Skin epidermis (tissue), 12 donors: ENCODE results near the gene SH2D7.
A peak's percentile ranks its signal among the peaks of the same experiment; 100 is the strongest.
"Not testable (repeated sequence)": the region's sequence is repeated elsewhere in the genome, so short reads cannot be mapped to it uniquely, and the experiment has no call there.

ENCODE experiments used
- H3K27ac ChIP-seq, 21 experiments: fragments of 200-600 bp; sonication (generic) in 11 of 21; one replicate each; pipeline ENCODE4 v1.5.0; 2020; ENCODE audit warnings: mild to moderate bottlenecking in 3 of 21, inconsistent platforms in 2 of 21, moderate library complexity in 2 of 21
- H3K4me3 ChIP-seq, 7 experiments: fragments of 200-600 bp; sonication (generic) in 2 of 7; one replicate each; pipeline ENCODE4 v1.5.0; 2020; ENCODE audit warnings: inconsistent platforms in 2 of 7, mild to moderate bottlenecking in 2 of 7, moderate library complexity in 1 of 7

The SH2D7 gene

DNA sequence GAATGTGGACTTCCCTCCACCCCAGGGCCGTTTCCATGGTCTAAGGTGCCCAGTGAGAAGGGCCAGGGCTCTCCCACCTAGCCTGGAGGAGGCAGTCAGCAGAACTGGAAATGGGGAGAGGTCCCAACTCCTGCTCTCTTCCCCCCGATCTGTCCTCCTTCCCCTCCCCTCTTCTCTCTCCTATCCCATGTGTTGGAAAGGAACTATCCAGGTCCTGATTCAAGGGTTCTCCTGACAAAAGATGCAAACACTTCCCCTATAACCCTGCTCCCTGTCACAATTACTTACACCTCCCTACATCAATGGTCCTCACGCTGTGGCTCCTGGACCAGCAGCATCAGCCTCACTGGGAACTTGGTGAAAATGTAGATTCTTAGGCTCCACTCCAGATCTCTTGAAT, 32.9 kb downstream of the SH2D7 start:
- H3K27ac ChIP-seq: no peak overlapping the region
- no peak overlapping the region for H3K4me3 ChIP-seq

DNA sequence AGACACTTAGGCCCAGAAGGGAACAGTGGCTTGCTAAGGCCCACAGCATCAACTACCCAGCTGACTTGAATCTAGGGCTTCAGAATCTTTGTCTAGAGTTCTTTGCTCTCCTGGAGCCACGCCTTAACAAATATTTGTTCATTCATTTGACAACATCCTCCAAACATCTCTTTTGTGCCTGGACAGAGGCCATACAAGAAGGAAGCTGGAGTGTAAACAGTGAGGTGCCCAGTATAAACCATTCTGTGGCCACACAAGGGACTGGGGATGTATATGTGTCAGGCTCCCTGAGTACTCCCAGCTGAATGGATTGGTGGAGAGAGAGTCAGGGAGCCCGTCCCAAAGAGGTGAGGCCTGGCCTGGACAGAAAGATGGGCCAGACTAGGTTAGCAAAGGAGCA, 35.5 kb downstream of the SH2D7 start:
- Histone ChIP-seq H3K27ac (no peak overlapping the region), H3K4me3 (no peak overlapping the region)

DNA sequence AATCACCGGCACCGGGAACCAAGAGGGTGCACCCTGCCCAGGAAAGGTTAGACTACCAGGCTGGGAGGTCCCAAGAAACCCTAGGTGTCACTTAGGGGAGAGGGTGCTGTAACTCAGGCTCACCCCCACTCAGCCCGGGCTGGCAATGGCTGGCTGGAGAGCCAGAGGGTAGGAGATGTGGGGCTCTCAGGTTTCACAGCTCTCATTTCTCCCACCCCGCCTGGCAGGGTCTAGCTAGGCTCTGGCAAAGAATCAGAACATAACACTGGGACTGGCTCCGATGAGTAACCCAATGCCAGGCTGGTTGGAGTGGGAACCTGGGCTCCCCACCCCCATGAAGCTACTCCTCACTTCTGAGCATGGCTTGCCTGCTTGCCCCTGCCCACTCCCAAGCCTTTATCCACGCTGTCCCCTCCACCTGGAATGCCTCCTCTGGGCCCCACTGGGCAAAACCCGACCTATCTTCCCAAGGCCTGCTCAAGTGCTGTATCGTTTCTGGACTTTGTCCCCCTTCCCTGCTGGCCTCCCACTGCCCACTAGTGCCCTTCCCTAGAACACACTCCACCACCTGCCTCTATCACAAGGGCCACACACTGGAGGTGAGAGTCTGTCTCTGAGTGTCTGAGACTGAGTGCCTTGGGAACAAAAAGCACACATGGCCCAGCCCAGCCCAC, 36.9 kb downstream of the SH2D7 start:
- H3K4me3 ChIP-seq: no peak overlapping the region
- H3K27ac ChIP-seq: no peak overlapping the region

DNA sequence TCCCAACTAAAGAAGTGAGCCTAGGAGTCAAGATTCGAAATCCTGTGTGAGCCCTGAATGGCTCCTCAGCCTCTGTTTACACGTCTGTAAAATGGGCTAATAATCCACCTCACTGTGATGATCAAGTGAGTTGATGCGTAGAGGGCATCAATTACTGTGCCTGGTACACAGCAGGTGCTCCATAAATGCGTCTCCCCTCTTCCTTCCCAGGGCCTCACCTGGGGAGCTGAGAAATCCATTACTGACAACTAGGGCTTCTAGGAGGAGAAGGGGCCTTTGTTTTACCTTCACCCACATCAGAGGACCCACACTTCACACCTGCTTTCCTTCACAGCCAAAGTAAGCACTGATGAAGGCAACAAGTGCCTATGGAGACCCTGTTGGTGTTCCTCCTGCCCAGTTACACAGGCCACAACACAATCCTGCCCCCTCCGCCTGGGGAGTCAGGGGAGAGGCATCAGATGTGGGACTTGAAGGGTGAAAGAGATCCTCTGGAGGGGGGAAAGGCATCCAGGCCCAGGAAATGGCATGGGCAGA, 37.5 kb downstream of the SH2D7 start:
- peak overlapping the region in 1 of 21 experiments; percentile 95 for H3K27ac ChIP-seq

DNA sequence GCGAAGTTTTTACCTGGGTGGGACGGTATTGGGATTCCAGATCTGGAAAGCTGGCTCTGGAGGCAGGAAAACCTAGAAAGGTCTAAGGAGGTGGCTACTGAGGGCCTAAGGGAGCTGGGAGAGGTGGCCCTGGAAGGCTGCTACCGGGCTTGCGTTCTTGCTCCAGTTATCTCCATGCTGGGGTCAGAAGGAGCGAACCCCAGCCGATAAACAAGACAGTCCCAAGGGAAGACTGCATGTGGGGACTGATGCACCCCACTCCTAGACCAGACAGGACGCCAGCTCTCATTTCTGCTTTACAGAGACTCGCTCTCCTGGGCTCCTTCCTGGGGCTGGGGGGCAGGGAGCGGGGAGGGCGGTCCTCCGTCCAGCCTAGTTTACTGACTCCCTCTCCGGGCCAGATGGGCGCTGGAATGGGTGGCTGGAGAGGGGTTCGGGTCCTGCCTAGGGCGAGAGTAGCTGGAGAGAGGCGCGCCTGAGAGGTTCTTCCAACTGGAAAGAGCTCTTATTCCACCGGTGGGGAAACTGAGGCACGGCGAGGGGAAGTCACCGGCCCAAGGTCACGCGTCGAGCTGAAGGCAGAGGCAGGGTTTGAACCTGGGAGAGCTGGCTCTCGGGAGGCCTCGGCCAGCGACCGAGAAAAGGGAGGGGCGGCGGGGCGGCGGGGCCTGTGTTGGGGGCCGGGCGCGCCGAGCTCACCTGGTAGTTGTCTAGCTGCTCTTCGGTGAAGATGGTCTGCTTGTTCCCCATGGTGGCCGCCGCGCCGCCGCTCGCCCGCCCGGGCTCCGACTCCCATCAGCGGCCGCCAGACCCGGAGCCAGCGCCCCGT, 38.3 kb downstream of the SH2D7 start:
- peak overlapping the region in 16 of 21 experiments; percentile 6 to 95 (median 87) for H3K27ac ChIP-seq

More for the DNA sequence above, 37.5 kb downstream of the SH2D7 start:
- H3K4me3 ChIP-seq: no peak overlapping the region

DNA sequence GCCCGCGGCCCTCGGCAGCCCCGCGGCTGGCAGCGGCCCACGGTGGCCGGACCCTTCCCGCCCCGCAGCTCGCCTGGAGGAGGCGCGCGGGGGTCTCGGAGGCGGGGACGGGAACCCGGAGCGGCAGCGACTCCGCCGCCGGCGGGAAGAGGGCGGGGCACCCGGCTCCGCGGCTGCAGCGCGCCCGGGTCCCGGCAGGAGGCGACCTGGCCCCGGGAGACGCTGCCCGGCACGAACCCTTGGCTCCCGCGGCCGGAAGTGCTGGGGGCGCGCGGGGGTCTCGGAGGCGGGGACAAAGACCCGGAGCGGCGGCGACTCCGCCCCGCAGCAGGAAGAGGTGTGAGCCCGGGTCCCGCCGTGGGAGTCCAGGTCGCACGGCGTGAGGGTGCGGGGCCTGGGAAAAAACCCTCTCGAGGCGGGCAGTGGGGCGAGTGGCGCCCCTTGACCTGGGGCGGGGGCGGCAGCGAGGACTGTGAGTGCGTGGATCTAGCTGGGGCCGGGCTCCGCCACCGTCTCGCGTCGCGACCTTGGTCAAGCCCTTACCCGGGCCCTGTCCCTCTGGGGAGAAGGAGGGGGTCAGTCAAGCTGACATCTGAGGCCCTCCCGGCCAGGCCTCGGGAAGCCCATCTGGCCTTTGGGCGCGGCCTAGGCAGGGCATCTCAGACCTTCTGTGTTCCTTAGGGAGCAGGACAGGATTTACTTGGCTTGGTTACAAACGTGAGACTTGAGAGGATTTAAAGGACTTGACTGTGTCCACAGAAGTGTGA, 39.1 kb downstream of the SH2D7 start, which contains the start of gene CIB2:
TSS of gene CIB2 (minus strand) at position 151 of the 767 bp plus-strand sequence. CDS start 230 bp downstream, outside the sequence.
- H3K4me3 ChIP-seq: peak within 1 kb of the TSS; percentile 50 to 73 (median 67)
- H3K27ac ChIP-seq: peak within 1 kb of the TSS; percentile 8 to 95 (median 87)

More for the DNA sequence above, 38.3 kb downstream of the SH2D7 start:
- H3K4me3 ChIP-seq: peak overlapping the region; percentile 50 to 73 (median 67)

DNA sequence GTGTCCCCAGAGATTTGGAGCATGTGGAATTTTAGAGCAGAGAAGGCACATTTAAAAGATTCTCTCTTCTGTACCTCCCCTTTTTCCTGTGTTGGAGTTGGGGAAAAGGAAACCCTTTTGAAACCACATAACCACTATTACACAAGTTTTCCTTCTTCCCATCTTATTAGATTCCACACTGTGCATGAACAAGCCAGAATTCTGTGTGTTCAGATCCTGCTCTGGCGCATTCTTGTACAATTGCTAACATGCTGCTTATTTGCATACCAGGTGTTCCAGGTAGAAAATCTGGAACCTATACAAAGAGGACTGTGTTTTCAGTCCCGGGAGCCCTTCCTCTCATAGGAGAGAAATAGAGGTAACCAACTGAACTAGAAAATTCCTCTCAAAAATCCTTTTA, 41.4 kb downstream of the SH2D7 start:
- no peak overlapping the region for H3K4me3 ChIP-seq
- peak overlapping the region in 17 of 21 experiments; percentile 14 to 90 (median 62) for H3K27ac ChIP-seq

DNA sequence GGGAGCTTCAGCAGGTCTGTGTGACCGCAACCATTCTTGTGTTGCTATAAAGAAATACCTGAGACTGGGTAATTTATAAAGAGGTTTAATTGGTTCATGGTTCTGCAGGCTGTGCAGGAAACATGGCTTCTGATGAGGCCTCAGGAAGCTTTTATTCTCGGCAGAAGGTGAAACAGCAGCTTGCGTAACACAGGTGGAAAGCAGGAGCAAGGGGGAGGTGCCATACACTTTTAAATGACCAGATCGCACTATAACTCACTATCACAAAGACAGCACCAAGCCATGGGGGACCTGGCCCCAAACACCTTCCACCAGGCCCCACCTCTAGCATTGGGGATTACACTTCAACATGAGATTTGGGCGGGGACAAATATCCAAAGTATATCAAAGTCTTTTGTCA, 47.2 kb downstream of the SH2D7 start:
- H3K27ac ChIP-seq: no peak overlapping the region
- H3K4me3 ChIP-seq: no peak overlapping the region

DNA sequence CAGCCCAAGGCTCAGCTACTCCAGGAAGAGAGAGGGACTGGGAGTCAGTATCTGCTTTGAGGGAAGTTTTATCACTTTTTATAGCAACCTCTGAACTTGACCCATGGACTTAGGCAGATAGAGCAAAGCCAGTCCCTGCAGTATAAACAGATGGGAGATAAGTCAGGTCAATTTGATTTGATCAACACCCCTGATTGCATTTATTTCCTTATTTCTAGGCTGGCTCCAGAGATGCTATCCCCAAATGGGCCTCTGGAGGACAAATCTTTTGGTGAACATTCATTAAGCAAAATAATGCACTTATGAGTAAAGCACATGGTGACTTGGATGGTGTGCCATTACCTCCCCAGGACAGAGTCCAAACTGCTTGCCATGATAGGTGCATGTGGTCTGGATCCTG, 47.9 kb downstream of the SH2D7 start:
- Histone ChIP-seq H3K27ac (no peak overlapping the region), H3K4me3 (no peak overlapping the region)

DNA sequence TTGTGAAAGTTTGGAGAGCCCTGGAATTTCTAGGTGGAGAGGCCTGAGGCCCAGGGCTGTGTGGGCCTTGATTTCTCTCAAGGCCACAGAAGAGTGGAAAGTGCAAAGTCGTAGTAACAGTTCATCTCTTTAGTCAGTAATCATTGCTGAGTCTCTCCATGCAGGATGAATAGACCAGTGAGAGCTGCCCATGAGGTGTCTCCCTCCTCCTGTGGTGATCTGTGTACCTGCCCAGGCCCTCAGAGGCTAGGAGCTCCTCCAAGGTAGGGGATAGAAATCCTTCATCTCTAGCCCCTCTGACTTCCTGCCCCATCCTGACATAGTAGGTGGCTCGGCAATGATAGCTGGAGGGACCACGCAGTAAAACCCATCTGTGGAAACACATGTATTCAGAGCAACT, 50.0 kb downstream of the SH2D7 start:
- H3K4me3 ChIP-seq: no peak overlapping the region
- H3K27ac ChIP-seq: no peak overlapping the region

DNA sequence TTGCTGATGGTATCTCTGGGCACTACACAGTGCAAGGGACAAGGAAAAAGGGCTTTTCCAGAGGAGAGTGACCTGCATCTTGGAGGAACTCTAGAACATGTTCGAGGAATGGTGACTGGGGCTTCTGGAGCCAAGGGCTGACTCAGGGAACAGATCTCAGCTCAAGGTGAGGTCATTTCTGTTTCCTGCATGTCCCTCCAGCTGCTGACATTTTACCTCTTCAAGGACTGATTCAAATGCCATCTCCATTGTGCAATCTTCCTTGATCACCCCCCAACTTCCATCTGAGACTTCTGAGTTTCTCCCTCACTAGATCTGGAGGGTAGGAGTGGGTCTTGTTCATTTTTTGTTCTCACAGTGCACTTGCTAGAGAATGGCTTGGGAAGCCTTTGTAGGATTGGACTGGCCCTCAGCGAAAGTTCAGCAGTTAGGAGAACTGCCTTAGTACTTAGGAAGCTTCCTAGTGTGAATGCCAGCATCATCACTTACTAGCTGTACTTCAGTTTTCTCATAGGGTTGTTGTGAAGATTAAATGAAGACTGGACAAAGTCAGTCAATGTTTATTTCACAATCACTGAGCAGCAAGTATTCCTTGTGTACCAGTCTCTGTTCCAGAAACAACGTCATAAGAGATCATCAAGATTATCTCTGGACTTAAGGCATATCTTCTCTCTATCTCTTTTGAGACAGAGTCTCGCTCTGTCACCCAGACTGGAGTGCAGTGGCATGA, 54.2 kb downstream of the SH2D7 start:
- Histone ChIP-seq H3K4me3 (no peak overlapping the region), H3K27ac (peak overlapping the region in 1 of 21 experiments; percentile 57)

DNA sequence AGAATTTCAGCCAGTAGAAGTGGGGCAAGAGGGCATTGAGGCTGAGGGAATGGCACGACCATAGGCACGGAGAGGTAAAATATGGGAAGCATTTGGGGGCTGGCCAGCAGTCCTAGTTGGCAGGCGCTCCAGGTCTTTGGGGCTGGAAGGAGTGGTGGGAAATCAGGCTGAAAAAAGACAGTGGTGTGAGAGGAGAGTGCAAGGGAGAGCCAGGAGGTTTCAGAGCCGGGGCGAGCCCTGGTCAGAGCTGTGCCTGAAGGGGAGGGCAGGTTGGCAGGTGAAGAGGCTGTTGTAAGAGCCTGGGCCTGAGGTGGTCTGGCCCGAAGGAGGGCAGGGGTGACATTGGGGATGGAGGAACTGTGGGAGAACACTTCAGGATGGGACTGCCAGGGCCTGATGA, 55.2 kb downstream of the SH2D7 start:
- Histone ChIP-seq H3K27ac (peak overlapping the region in 5 of 21 experiments; percentile 5 to 83 (median 18)), H3K4me3 (no peak overlapping the region)

DNA sequence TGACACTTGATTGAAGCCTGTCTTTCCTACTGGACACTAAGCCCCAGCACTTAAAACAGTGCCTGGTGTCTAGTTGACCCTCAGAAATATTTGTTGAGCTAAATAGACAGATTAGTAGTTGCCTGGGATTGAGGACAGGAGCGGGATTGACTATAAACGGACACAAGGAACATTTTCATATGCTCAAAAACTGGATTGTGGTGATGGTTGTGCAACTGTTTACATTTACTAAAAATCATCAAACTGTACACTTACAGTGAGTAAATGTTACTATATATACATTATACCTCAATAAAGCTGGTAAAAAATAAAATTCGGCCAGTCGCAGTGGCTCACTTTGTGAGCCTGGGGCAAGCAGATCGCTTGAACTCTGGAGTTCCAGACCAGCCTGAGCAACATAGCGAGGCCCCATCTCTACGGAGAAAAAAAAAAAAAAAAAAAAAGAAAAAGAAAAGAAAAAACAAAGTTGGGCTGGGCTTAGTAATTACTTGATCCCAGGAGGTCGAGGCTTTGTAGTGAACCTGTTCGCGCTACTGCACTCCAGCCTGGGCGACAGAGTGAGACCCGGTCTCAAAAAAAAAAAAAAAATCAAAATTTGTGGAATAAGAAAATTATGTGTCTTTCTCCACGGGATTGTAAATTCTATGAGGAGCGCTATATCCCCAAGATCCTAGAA, 56.2 kb downstream of the SH2D7 start:
- peak overlapping the region in 19 of 21 experiments; percentile 21 to 96 (median 79) for H3K27ac ChIP-seq
- peak overlapping the region; percentile 55 to 96 (median 87) for H3K4me3 ChIP-seq

DNA sequence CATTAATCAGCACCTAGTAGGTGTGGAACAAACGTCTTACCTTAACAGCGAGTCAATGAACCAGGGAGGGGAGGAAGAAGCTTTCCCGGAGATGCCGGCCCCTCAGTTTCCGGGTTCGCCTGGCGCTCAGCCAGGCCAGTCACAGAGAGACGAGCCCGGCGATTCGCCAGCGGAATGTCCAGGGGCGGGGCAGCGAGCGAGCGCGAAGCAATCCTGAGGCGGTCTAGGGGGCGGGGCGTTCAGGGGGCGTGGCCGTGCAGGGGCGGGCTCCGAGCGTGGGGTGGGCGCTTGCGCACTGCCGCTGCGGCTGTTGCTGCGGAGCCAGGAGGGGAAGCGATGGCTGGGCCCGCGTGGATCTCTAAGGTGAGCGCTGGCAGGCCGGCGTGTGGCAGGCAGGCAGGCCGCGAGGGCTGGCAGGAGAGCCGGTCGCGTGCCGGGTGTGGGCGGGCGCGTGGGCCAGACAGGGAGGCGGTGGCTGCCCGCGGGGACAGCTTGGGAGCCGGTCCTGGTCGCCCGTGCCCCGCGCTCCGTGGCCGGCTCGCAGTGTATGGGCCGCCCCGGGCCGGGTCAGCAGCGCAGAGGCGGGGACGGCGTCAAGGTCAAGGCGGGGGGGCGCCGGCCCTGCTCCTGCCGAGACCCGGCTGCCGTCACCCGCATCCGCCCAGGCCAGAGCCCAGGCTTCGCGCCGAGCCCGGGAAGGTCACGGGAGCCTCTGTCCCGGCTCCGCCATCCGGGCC, 56.9 kb downstream of the SH2D7 start, which contains the start of gene IDH3A:
TSS of gene IDH3A (plus strand) at position 295 of the 737 bp plus-strand sequence. CDS start at position 337, 42 bp downstream.
- H3K27ac ChIP-seq: peak within 1 kb of the TSS; percentile 51 to 96 (median 86)
- peak within 1 kb of the TSS; percentile 55 to 96 (median 87) for H3K4me3 ChIP-seq

DNA sequence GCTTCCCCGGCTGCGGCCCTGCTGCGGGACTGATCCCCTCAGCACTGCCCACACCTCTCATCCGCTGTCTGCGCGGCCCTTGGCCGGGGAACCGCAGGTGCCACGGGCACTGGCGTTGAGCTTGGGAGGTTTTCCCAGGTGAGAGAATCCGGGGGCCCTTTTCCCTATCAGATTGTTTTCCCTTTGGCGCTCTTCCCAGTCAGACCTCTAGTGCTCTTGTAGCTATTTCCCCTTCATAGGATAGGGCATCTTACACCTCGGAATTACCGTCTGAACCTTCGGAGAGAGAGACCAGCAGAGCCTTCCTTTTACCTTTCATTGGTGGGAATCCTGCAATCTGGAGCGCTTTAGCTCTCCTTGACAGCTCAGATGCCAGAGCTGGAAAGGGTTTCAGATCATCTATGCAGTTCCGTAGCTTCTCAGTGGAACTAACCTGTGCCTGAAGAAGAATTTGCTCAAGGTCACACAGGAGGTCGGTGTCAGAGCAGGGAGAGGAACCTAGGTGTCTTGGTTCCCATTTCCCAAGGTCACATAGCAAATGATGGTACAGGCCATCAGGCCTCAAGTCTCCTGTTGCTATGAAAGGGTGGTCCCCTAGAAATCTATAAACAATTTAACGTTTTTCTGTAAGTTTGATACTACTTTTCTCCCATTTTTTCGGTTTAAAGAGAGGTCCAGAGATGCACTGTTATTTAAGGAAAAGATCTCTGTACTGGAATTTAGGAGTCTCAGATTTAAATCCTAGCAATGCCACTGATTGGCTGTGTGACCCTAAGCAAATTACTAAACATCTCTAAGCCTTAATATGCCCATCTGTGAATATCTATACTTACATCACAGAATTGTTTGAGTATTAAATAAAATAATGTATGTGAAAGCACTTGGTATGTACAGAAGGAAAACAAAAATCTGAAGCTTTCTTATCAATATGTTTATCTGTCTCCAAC, 57.7 kb downstream of the SH2D7 start:
- Histone ChIP-seq H3K27ac (peak overlapping the region; percentile 36 to 96 (median 86)), H3K4me3 (peak overlapping the region; percentile 55 to 96 (median 87))

DNA sequence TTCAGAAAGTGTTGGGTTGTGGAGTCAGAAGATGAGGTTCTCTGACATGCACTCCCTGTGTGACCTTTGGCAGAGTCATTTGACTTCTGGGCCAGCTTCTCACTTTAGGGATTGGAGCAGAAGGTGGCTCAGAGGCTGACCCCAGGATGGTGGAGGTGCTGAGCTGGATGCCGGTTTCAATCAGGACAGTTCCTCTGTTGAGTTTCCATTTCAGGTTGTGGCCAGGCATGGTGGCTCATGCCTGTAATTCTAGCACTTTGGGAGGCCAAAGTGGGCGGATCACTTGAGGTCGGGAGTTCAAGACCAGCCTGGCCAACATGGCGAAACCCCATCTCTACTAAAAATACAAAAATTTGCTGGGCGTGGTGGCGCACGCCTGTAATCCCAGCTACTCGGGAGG, 58.7 kb downstream of the SH2D7 start:
- H3K27ac ChIP-seq, H3K4me3 ChIP-seq: not testable (repeated sequence)
